ENCODE data around the gene RNF103. TPM values are rescaled to one million over a fixed set of nuclear protein-coding genes. Genes with fewer than 3 reads are reported as not detected.
A peak's percentile ranks its signal among the peaks of the same experiment; 100 is the strongest.

The RNF103 gene
- total and polyA plus RNA-seq, 2 of the 13 experiments (the other 11 are each of a cell fraction or from before 2014, with no cell fraction given), result 19.8 to 21.1 TPM

- TF ChIP-seq BCL3 (CRISPR knock-in tag; IDR thresholded peaks at IDR 0.05) (no peak), GATAD2A (CRISPR knock-in tag; IDR thresholded peaks at IDR 0.05) (peak; percentile 14; the same call in 1 of the 2 replicates), CENPT (CRISPR knock-in tag; IDR thresholded peaks at IDR 0.05; ENCODE audit: low read depth) (no peak), KLF6 (CRISPR knock-in tag; IDR thresholded peaks at IDR 0.05) (0 out of 2 replicates have a peak, but pooled peaks have one; percentile 64), ZNF18 (CRISPR knock-in tag; IDR thresholded peaks at IDR 0.05; ENCODE audit: insufficient replicate concordance) (no peak), HMGXB4 (CRISPR knock-in tag; IDR thresholded peaks at IDR 0.05; ENCODE audit: borderline replicate concordance in 1 of 2, low read depth in 1 of 2) (0 out of 4 replicates have a peak, but pooled peaks of 1 of the 2 experiments have one; percentile 20), ZBTB33 (CRISPR knock-in tag; IDR thresholded peaks at IDR 0.05) (peak; percentile 86), TARDBP (CRISPR knock-in tag; IDR thresholded peaks at IDR 0.05) (0 out of 2 replicates have a peak, but pooled peaks have one; percentile 27)
- TF ChIP-seq, protein P1, sequence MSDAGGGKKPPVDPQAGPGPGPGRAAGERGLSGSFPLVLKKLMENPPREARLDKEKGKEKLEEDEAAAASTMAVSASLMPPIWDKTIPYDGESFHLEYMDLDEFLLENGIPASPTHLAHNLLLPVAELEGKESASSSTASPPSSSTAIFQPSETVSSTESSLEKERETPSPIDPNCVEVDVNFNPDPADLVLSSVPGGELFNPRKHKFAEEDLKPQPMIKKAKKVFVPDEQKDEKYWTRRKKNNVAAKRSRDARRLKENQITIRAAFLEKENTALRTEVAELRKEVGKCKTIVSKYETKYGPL (CRISPR knock-in tag; IDR thresholded peaks at IDR 0.05), result 0 out of 2 replicates have a peak, but pooled peaks have one; percentile 68
Measured at GRCh38 chr2:86636842-86637241, 13.2 kb upstream of the RNF103 start (continued).

Data from HepG2 (cell line).